DMS53 treated with DMSO at 0.1 percent for 48 hours (cell line): ENCODE data around the gene PPP1R37.

Source experiments
- DNase-seq: peaks from one replicate; lab custom pipeline; 2025; ENCODE audit not compliant: unreplicated experiment; lab: John Stamatoyannopoulos, UW

The PPP1R37 gene

DNA sequence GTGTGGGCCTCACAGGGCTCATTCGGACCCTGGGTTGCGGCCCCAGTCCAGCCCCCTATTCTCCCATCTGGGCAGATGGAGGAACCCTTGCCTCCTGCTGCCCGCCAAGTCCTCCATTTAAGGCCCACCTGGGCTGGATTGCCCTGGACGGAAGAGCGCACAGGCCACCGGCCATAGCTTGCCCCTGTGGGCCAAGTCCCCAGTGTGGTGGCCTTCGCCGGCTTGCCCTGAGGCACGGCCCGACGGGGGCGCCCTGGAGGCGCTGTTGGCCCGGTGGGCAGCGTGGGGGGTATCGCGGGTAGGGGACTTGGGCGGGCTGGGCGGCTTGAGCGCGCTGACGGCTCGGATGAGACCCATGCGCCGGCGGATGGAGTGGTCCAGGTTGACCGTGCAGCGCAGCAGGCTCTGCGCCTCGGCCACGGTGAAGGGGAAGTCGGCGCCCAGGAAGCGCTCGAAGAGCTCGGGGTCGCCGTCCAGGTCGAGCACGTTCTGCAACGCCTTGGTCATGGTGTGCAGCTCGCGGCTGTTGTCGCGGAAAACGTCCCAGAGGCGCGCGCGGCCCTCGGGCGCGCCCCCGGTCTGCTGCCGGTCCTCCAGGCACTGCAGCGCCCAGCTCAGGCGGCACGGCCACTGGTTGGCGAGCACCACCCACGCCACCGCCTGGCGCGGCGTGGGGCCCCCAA is 59.0 kb downstream of the PPP1R37 start:
- no peak for DNase-seq

DNA sequence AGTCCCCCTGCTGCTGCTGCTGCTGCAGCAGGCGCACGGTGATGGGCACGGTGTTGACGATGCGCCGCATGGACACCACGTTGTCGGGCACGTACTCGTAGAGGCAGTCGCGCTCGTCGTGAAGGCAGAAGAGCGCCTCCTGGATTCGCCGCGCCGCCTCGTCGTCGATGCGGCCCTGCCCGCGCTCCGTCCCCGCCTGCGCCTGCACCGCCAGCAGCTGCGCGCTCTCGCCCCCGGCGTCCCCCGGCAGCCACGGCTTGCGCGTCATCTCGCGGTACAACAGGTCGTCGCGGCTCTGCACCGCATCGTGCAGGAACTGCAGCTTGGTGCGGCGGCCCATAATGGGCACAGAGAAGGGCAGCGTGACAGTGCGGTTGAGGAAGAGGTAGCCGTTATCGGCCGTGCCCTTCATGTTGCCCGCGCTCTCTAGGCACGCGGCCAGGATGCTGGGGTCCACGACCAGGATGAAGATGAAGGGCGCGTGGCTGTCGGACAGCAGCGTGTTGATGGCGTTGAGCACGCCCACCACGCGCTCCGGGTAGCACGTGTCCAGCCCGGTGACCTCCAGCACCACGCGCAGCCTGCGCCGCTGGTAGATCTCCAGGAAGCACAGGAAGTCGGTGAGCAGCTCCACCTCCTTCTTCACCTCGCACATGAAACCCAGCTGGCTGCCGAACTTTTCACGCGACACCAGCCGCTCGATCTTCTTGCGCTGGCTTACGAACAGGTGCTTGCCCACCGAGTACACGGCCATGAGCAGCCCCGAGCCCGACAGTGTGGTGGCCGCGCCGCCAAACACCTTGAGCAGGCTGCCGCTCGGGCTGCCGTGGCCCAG is 59.7 kb downstream of the PPP1R37 start:
- peak; percentile 42 for DNase-seq

DNA sequence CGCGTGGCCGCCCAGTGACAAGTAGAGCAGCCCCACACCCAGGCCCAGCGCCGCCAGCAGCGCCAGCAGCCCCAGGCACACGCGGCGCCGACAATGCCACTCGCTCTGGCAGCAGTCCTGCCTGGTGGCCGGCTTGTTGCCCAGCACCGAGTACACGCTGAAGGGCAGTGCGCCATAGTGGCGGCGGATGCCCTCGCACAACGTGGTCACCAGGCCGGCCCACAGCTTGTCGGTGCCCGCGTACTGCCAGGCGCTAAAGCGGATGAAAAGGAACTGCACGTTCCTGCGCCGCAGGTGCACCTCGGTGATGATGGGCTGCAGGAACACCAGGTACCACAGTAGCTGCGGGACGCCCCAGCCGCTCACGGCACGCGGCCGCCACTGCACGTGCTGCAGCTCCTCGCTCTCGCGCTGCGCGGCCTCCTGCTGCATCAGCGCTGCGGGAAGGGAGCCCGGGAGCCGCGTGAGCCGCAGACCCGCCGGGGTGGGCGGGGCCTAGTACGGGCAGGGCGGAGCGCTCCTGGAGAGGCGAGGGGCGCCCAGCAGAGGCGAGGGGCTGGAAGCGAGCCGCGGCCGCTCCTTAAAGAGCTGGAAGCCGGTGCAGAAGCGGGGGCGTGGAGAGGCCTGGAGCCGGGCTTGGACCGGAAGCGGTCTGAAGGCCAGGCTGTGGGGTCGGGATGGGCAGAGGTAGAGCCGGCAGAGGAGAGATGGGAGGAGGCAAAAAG is 60.5 kb downstream of the PPP1R37 start:
- DNase-seq, result no peak

DNA sequence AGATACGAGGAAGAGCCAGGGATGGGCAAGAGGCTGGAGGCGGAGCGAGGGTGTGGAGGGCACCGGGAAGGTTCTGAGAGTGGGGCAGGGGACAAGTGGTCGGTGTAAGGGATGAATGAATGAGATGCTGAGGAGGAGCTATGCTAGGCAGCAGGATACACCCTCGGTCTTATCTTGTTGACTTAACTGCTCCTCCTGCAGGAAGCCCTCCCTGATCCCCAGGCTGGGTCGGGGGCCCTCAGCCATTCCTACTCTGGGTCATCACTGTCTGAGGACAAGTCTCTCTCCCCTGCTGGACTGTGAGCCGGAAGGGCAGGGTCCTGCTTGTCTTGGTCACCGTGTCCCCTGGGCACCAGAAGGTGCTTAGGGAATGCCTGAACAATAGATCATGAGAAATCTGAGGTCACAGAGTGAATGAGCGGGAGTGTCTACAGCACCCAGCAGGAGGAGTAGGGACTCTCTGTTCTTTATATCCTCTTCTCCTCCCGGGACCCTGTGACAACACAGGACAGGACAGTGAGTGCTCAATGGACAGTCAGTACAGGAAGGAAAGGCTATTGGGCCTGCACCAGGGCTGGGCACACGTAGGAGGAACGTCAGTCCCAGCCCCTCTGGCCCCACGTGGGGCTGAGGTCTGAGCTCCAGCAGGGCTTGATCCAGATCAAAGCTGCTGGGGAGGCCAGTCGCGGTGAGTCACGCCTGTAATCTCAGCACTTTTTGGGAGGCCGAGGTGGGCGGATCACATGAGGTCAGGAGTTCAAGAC is 61.3 kb downstream of the PPP1R37 start:
- DNase-seq, result no peak

DNA sequence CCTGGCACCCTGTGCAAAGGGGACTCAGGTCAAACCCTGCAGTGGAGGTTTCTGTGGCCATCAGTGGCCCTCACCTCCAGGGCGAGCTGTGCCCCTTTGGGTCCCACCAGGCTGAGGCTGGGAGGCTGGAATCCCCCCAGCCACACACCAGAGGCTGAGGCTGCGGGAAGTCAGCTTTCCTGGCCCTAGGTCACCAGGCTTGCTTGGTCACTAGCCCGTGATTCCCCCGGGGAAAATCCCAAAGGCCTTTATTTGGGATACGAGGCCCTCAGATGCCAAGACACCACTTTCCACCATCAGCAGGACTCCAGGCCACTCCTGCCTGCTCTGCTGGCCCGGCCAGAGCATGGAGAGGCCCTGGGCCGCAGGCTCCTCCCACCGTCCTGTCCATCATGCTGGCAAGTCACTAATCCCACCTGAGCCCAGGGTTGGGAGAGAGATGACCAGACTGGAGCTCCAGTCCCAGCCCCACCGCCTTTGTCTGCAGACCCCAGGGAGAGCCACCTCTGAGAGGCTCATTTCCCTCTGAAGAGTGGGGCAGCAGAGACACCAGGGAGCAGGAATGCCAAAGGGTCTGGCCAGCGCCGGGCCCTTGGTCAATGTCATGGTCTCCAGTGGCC is 63.1 kb downstream of the PPP1R37 start:
- no peak for DNase-seq

DNA sequence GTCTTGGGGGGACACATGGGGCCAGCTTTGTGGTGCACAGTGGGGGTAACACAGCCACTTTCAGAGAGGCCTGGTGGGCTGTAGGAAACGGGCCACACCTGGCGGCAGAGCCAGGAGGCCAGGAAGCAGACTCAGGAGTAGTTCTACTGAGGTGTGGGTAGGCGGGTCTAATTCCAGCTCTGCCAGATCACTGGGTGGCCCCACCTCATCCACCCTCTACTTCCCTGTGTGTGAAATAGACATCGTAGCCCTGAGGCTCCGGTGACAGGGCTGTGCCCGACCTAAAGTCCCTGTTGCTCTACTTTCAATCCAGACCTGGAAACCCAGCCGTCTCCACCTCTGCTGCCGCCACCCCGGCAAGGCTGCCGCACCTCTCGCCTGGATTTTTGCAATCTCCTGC is 63.8 kb downstream of the PPP1R37 start:
- DNase-seq, result no peak

DNA sequence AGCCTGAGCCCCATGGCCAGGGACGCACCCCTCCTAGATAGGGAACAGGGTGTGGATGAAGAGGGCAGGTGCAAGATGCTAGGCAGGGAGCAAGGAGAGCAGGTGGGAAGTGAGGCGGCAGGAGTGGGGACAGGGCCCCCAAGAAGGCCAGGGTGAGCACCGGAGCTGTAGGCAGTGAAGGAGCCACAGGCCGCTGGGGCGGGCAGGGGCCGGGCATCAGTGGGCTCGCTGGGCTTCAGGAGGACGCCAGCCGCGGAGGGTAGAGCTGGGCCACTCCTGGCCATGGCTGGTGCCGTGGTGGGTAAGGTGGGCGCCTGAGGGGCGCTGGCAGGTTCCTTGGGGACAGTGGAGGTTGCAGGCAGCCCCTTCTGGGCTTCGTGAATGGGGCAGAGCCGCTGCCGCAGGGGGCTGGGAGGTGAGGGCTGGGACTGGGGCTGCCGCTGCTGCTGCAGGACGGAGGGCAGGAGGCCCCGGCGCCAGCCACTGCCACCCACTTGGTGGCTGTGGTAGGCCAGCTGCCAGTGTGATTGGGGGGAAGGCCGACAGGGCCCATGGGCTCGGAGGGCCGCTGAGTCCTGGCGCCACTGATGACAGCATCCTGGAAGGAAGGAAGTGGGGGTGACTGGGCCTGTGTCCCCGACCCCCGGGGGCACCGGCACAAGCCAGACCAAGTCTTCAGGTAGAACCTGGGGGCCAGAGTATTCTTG is 65.7 kb downstream of the PPP1R37 start:
- no peak for DNase-seq

DNA sequence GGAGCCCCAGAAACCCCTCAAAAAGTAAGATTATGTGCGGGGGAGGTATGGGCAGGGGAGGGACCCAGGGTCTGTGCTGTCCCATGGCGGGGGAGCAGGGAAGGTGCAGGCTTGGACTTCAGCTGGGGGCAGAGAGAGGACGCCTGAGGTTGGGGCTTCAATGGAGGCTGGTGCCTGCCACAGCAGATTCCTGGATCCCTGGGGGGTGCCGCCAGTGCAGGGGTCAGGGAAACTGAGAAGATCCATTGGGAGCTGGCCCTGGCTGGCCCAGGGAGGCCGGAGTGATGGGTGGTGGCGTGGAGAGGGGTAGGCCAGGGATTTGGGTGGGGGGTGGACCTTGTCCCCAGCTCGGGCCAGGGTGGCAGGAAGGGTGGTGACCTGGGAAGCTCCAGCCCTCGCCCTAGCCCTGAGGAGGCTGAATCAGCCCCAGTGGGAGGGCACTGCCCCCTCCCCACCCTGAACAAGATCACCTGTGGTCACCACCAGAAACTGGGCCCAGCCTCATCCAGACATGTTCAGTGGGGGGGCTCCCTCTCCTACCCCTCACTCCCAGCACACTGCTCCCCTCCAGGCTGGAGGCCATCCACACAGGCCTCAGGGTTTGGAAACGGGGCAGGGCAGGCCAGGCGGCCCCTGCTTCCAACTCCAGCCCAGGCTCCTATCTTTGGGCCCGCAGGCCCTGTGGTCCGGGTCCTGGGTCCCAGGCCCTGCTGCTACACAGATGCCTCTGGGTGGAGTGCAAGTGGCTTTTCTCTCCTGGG is 66.4 kb downstream of the PPP1R37 start:
- no peak for DNase-seq

DNA sequence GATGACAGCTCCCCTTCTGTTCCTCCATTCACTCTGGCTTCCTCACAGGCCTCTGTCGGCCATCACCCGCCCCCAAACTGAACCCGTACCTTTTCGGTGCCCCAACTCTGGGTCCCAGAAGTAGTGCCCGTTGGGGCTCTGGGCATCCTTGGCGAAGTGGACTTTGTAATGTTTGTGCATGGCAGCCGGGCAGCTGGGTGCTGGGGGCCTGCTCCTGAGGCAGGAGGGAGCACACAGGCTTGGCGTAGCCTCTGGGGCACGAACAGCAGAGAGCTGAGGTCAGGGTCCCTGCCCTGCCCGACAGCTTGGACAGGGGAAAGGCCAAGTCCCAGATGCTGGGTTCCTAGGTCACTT is 67.0 kb downstream of the PPP1R37 start:
- no peak for DNase-seq

DNA sequence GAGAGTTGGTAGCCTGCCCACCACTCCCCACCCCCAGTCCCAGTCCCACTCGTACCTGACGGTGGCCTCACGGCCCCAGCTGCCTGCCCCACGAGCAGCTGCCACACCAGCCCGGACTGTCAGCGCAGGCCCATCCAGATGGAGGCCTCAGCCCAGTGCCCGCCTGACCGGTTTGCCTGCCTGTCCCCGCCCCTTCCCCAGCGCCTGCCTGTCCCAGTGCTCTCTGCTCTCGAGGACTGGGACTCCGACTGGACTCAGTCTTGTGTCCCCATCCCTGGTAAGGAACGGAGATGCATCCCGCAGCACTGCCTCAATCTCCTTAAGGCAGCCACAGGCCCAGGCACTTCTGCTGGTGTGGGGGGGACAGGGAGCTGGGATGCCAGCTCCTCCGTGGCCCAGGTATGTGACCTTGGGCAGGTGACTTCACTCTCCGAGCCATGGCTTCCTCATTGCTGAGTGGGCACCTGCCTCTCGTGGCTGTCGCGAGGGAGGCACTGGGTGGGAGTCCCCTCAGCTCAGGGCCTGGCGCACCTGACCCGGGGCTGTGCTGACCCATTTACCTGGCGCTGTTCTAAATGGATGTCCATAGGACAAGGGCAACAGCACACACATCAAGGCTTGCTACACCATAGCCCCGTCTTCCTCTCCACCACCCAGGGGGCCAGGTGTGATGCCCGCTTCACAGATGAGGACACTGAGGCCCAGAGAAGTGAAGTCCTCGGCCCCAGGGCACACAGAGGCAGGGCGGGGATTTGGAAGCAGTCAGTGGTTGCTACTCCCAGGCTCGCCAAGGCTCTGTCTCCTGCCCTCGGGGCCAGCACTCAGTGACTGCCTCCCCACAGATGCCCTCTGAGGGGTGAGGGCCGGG is 68.1 kb downstream of the PPP1R37 start, which contains the start of gene NKPD1:
Gene NKPD1 (minus strand): TSS at position 113 of the 868 bp plus-strand sequence. CDS start 832 bp downstream, outside the sequence.
- DNase-seq, result peak; percentile 59

DNA sequence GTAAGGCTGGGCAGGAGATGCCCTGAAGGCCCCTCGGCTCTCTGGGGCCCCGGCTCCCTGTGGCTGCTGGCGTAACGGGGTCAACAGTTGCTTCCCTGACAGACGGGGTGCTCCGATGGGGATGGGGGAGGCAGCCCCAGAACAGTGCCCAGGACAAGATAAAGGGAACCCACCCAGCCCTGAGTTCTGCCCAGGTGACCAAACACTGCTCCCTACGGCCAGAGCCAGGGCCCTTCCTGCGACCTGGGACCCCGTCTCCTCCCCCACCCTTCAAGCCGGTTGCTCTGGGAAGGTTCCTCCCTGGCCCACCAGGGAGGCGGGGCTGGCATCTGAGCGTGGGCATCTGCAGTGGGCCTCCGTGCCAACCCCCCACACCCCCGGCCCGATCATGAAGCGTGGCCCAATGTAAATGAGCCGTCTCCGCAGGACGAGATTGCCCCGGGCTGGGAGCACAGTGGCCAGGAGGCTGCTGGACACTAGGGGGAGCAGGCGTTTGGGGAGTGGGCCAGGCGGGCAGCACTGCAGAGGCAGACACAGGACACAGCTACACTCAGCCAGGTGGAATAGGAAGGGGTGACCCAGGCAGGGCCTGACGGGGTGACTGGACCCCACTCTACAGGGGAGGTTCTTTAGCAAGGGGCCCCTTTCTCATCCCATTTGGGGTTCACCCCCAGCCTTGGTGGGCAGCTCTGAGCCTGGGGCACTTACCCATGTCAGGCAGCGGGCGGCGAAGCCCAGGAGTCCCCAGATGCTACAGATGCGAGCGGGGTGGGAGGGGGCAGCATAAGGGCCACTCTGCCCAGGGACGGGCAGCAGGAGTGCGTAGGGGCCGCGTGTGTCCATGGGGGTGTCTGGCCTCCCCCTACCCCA is 69.0 kb downstream of the PPP1R37 start:
- no peak for DNase-seq

DNA sequence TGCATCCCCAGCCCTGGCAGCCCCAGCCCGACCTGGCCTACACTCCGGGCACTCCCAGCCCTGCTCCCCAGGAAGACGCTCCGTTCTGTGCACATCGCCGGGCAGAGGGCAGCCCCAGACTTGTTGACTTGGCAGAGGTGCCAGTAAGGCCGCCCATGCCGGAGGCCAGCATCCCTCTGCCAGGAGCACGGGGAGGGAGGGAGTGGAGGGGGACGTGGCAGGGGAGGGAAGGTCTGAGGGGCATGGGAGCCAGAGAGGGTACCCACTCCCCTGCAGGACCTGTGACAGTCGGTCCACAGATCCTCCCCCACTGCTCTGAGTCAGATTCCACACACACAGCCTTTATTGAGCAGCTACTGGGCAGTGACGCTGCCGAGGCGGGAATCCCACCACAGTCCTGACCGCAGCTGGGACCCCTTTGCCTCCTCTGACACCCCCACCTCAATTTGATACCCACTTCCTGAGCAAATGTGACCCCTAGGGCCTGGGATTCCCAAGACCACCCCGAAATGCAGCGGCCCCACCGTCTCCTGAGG is 69.7 kb downstream of the PPP1R37 start:
- DNase-seq, result peak; percentile 64

DNA sequence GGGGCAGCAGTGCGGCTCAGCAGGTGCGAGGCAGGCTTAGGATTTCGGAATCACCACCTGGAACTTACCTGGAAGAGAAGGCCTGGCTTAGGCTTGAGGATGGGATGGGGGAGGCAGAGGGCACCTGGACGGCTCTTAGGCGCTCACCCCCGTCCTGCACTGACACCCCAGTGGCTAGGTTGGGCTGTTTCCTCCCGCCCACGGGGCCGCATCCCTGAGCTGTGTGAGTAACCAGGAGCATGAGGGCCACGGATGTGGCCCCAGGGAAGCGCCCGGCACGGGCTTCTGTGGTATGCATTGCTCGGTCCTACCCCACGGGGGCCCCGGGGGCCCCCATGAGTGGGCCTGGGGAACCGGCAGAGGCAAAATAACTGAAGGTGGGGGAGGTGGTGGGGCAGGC is 70.2 kb downstream of the PPP1R37 start:
- DNase-seq, result no peak

DNA sequence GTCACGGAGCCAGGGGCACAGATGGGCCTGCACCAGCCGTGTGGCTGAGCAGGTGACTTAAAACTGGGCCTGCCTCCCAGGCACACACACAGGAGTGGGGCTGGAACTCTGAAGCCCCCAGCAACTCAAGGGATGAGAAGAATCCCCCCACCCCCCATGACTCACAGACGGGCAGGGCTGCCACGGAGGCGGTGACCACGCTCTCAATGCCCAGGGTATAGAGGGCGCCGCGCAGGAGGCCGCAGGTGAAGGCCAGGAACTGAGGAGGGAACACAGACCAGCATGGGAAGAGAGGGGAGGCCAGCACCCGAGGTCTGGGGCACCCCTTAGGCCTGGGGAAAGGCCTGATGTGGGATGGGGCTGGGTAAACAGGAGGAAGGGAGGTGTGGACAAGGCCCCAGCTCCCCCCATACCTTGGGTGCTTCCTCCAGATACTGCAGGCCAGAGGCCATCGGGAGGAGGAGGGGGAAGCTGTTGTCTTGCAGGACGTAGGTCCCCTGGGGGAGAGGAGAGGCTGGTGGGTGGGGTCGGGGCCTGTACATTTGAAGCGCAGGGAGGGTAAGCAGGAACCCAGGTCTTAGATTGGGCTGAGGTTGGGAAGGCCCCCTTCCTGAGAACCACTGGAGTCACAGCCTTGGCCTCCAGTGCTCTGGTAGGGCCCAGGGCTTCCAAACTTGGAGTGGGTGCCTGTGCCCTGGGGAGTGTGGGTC is 70.9 kb downstream of the PPP1R37 start:
- no peak for DNase-seq

DNA sequence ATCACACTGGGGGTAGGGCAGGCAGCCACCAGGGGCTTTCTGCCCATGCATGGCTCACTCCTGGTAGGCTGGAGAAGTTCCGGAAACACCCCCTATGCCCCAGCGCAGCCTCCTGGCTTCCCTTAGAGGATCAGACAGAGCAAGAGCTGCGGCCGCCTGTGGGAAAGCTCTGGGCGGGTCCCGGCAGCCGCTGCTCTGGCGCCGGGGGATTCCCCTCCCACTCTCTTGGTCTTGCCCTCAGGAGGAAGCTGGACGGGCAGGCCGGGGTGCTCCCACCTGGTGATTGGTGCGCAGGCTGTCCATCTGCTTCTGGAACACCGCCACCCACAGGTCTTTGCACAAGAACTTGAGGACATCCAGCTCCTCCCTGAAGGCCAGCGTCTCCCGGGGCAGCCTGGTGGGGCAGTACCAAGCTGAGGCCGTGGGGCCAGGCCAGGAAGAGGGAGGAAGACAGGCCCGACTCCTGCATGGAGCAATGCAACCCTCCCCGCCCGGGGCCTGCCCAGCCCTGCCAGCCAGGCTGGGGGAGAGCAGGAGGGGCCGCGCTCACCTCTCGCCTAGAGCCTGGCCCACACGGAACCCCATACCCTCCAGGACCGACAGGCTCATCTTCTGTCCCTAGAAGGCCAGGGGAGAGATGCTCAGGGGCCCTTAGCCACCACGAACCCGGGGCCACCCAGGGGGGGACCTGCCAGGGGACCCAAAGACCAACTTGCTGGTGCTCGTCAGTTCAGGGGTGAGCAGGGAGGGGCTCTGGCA is 71.8 kb downstream of the PPP1R37 start:
- DNase-seq, result peak; percentile 54
